Frontal cortex (tissue), 4 donors: ENCODE results near the gene GIPR. TPM values are rescaled to one million over a fixed set of nuclear protein-coding genes. Genes with fewer than 3 reads are reported as not detected.
"Not testable (repeated sequence)": the region's sequence is repeated elsewhere in the genome, so short reads cannot be mapped to it uniquely, and the experiment has no call there.

ENCODE experiments used
- DNase-seq, 2 donors: peaks; one replicate each; pipeline ENCODE4 v3.0.0; 2012; ENCODE audit warnings: low spot score in 2 of 2
- FAIRE-seq: peaks from 2 replicates; lab custom pipeline; 2012; peaks lifted over from hg19 to GRCh38; lab: Jason Lieb, UNC
- total RNA-seq: library from RNA; depleted of rRNA; stranded (reverse); fragments of >200 nt; gene quantifications from one replicate; pipeline ENCODE4 v1.2.3, GENCODE V29; 2014
- donor health status: control.
- donor health status: control.
- donor health status: control.

Gene GIPR
- total RNA-seq, 1 donor from 2014 or later = 0.41 TPM

DNA sequence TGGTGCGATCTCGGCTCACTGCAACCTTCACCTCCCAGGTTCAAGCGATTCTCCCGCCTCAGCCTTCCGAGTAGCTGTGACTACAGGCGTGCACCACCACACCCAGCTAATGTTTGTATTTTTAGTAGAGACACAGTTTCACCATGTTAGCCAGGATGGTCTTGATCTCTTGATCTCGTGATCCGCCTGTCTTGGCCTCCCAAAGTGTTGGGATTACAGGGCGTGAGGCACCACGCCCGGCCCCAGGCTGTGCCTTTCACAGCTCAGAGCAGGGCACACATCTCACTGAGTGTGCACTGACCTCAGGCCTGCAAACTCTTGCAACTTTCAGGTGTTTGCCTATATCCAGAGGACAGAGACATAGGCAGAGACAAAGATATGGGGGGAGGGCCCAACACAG is 17.0 kb downstream of the GIPR start:
- not testable (repeated sequence) for FAIRE-seq, DNase-seq

DNA sequence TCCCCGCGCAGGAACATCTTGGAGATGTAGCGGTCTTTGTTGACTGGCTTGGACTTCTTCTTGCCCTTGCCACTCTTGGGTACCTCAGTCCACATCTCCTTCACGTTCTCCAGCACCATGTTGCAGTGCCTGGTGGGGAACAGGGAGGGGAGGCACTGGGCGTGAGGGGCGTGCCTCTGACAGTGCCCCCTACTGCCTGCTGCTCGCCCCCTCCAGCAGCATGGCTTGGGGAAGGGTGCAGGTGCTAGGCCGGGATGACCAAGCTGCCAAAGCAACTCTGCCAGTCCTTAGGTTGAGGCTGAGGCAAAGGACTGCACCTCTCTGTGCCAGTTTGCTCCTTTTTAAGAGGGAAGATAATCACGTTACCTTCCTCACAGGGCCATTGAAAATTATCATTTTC is 19.6 kb downstream of the GIPR start:
- no peak for FAIRE-seq
- DNase-seq = no peak

DNA sequence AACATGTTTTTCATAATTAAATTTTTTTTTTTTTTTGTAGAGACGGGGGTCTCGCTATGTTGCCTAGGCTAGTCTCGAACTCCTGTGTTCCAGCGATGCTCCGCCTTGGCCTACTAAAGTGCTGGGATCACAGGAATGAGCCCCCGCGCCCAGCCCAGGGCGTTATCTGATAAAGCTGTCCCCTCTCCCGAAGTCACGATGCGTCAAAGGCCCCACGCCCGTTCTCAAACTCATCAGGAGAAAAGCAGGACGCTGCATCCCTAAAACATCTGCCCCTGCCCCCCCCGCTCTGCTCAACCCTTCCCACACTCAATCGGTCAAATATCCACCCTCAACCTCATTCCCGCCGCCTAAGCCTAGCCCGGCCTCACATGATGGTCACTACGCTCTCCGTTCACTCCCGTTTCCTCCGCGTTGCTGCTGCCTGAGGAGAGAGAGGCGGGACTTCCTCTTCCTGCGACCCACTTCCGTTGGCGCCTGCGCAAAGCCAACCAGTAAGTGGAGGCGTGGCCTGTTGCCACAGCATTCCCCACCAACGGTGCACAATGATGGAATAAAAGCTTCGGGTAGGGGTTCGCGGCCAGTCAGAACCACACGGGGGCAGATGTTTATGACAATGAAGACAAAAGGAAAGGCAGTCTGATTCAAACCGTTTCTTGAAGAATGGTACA is 23.6 kb downstream of the GIPR start, which contains the start of gene SNRPD2:
SNRPD2 (minus strand) TSS at position 438 of the 671 bp plus-strand sequence; CDS start at position 373, 65 bp downstream.
- DNase-seq (peak; percentile 85 to 86), FAIRE-seq (no peak)

DNA sequence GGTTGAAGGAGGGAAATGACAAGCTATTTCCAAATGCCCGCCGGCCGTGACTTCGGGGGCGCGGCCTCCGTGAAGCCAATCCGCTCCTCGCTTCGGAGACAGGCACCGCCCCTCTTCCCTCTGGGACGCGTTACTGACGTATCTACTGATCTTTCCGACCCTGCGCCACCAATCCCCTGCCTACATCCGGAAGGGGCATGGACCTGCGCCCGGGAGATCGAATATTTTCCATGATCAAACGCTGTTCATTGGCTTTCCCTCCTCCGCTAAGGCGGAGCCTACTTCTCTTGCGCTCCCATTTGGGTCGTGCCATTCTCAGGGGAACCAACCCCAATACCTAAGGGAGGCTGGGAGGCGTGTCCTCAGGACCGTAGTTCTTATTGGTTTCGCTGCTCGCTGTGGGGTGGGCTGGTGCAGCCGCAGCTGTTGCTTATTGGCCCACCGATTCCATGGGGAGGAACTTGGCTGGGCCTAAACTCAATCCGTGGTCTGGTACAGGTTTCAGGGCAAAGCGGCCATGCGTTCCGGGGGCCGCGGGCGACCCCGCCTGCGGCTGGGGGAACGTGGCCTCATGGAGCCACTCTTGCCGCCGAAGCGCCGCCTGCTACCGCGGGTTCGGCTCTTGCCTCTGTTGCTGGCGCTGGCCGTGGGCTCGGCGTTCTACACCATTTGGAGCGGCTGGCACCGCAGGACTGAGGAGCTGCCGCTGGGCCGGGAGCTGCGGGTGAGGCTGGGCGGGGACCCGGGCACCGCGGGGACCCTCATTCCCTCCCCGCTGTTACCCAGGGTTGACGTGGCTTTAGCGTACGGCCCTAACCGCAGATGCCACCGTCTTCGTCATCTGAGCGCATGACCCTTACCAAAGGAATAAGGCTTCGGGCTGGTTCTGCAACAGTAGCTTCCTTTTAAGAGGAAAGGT is 24.4 kb downstream of the GIPR start, which contains the start of gene QPCTL:
QPCTL (plus strand) TSS at position 480 of the 919 bp plus-strand sequence; CDS start at position 518, 38 bp downstream.
- peak; percentile 93 to 96 for DNase-seq
- FAIRE-seq = peak; percentile 91

DNA sequence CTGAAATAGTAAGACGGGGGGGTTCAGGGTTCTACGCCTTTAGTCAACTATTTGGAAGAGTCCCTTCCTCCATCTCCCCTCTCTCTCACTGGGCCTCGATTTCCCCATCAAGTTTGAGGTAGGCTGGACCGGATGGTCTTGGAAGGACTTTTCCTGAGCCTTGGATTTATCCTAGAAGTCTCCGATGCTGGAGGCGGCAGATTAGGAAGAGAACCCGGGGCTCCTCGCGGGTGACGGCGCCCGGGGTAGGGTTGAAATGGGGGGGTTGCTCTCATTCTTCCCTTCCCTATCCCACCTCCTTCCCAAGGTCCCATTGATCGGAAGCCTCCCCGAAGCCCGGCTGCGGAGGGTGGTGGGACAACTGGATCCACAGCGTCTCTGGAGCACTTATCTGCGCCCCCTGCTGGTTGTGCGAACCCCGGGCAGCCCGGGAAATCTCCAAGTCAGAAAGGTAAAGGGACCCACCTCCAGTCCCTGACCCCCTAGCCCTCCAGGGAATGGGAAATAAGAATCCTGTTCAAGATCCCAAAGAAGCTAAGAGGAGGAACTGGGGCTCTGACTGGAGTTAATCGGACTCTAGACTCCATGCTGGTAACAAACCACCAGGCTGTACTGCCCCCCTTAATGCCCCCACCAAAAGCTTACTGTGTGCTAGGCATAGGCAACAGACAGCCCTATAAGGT is 25.2 kb downstream of the GIPR start:
- FAIRE-seq (no peak), DNase-seq (peak; percentile 51 to 69)

DNA sequence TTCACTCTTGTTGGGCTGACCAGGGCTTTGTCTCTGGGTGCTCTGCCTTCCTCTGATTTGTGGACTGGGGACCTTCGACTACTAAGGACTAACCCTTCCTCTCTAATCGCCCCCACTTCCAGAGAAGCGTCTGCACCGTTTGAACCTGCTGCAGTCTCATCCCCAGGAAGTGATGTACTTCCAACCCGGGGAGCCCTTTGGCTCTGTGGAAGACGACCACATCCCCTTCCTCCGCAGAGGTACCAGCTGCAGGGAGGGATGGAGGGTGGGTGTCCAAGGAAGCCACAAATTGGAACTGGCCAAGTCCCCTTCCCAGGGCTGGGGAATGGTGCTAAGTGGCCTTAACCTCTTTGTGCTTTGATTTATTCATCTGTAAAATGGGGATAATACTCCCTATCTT is 33.7 kb downstream of the GIPR start:
- FAIRE-seq = no peak
- no peak for DNase-seq

DNA sequence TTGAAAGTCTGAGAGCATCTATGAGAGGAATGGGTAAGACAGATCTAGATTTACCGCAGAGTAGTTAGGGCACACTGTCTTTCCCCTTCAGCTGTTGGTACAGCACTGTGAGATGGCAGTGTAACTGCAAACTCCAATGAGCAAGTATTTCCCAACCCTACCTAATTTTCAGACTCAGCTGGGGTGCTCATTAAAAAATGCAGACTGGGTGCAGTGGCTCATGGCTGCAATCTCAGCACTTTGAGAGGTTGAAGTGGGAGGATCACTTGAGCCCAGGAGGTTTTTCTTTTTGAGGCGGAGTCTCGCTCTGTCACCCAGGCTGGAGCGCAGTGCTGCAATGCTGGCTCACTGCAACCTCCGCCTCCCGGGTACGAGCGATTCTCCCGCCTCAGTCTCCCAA is 37.1 kb downstream of the GIPR start:
- DNase-seq (no peak), FAIRE-seq (no peak)

DNA sequence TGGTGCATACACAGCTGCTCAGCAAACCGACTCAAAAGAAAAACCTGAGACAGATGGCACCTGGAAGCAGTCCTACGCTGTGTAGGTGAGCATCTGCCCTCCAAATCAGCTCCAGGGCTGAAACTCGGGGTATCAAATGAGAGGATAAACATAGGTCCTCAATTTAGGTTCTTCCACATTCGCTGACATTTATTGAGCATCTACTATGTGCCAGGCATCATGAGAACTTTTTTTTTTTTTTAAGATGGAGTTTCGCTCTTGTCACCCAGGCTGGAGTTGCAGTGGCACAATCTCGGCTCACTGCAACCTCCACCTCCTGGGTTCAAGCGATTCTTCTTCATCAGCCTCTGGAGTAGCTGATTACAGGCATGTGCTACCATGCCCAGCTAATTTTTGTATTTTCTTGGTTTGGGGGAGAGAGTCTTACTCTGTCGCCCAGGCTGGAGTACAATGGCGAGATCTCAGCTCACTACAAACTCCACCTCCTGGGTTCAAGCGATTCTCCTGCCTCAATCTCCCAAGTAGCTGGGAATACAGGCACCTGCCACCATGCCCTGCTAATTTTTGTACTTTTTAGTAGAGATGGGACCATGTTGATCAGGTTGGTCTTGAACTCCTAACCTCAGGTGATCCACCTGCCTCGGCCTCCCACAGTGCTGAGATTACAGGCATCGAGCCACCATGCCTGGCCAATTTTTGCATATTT is 37.8 kb downstream of the GIPR start:
- DNase-seq (no peak), FAIRE-seq (no peak)

DNA sequence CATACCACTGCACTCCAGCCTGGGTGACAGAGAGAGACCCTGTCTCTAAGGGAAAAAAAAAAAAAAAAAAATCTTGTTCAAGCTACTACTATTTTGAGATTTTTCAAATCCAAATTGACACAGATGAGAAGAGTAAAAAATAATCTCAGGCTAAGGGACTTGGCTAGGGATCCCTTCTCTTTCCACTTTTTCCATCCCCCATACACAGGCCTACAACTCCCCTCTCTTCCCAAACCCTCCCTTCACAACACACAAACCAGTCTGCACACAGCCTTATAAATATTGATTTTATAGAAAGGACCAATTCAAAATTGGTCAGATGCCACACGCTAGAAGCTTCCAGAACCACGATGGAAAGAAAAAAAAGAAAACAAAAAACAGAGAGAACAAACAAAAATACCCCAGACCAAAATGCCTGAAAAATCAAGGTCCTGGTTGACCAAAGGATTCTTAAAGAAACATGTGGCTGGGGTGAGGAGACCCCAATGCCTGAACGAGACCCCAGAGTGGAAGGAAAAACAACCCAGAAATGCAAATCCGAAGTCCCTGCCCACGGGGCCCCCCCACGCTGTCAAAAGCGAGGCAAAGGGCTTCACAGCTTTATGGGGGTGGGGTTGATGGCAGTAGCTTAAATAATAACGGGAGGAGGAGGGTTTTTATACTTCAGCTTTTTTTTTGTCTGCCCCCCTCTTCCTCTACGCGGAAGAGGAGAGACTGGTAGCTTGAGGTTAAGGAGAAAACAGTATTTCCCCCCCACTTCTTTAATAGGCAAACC is 42.5 kb downstream of the GIPR start:
- no peak for DNase-seq
- FAIRE-seq = no peak

DNA sequence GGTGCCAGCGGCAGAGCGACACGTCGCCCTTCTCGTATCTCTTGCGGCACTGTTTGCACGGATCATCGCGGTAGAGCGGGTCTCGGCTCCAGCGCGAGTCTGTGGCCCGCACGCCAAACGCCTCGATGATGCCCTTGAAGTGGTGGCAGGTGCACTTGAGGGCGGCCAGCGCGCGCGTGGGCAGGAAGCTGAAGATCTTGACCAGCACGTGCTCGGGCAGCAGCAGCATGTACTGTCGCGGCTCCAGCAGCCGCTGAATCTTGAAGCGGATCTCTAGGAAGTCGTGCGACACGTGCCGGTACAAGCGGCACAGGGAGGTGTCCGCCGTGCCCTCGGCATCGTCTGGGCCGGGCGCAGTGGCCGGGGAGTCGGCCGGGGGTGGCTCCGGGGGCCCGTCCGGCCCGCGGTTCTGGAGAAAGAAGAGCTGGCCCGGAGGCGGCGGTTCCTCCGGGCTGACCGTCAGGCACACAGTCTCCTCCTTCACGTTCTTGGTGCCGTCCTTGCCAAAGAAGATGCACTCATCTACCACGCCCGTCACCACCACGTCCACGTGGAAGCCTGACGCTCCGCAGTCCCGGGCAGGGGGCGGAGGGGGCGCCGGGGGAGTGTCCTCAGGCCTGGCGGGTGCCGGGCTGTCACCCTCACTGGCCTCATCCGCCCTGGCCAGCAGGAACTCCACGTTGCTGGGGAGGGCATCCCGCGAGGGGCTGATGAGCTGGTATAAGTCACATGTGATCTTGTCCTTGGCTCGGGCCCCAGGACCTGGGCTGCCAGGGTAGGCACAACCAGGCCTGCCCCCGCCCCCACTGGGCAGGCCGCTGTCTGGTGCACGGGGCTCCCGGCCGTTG is 44.1 kb downstream of the GIPR start:
- no peak for DNase-seq
- no peak for FAIRE-seq

DNA sequence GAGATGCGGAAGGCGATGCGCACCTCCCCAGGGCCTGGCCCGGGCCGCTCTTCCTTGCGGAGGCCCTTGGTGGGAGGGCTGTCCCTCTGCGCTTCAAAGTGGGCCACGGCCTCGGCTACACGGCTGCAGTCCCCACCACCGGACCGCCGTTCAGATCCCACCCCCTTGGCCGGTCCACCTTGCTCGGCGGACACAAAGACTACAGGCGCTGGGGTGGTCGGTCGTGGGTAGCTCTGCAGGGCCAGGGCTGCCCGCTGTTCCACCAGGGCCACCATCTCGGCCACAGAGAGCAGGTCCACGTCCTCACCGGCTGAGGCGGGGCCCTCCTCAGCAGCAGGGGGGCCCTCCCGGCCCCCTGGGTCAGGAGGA is 44.7 kb downstream of the GIPR start:
- FAIRE-seq (no peak), DNase-seq (no peak)

DNA sequence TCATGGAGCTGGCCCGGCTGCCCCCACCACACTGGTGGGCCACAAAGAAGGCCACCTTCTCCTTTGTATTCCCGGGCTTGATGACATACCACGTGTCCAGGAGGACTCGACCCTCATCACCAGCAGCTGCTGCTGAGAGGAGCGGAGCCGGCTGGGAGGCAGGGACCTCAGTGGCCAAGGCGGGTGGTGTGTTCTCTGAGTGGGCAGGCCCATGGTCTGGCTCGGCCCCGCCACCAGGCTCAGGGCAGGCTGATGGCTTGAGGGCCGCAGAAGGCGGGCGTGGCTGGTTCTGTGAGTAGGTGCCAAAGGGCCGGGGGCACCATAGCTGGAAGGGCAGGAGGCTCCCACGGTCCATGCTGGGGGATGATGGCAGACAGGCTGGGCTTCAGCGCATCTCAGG is 45.1 kb downstream of the GIPR start:
- FAIRE-seq = no peak
- no peak for DNase-seq

DNA sequence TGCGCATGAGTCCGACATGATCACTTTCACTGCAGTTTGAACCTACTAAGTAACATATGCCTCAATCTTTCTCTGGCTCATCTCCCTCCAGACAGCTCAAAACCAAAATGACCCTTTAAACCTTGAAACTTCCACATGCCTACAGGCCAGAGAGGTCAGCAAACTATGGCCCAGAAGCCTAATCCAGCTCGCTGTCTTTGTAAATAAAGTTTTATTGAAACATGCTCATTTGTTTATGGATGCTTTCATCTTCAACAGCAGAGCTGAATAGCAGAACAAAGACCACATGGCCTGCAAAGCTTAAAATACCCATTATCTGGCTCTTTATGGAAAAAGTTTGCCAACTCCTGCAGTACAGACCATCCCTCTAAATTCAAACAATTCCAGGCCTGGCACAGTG is 47.1 kb downstream of the GIPR start:
- FAIRE-seq = no peak
- no peak for DNase-seq

DNA sequence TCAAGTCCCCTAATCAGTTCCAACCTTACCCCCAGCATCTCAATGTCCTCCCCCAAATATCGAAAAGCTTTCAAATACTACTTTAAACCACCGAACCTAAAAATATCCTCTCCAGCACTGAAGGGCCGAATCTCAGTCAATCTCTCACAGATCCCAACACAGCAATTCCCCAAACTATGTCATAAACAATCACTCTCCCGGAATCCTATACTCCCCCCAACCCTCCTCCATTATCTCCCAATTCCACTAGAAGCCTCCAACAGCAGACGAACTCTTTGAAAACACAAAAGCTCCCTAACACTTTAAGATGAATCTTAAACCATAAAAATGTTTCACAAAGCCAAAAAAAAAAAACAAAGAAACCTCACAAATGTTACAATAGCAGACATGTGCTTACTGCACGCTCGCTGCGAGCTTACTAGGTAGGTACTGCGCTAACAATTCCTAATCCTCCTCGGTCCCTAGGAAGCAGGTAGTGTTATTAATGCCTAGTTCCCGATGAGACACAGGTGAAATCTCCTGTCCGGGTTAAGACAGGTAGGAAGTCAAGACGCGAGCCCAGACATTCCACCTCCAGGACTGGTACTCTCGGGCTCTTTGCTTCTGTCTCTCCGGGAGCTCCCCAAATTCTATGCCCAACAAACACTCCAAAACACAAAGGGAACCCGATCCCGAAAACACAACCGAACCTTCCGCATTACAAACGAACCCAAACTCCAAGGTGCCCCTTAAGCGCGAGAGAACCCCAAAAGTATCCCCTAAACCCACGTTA is 48.5 kb downstream of the GIPR start:
- DNase-seq = peak in 1 of 2 donors; percentile 58

DNA sequence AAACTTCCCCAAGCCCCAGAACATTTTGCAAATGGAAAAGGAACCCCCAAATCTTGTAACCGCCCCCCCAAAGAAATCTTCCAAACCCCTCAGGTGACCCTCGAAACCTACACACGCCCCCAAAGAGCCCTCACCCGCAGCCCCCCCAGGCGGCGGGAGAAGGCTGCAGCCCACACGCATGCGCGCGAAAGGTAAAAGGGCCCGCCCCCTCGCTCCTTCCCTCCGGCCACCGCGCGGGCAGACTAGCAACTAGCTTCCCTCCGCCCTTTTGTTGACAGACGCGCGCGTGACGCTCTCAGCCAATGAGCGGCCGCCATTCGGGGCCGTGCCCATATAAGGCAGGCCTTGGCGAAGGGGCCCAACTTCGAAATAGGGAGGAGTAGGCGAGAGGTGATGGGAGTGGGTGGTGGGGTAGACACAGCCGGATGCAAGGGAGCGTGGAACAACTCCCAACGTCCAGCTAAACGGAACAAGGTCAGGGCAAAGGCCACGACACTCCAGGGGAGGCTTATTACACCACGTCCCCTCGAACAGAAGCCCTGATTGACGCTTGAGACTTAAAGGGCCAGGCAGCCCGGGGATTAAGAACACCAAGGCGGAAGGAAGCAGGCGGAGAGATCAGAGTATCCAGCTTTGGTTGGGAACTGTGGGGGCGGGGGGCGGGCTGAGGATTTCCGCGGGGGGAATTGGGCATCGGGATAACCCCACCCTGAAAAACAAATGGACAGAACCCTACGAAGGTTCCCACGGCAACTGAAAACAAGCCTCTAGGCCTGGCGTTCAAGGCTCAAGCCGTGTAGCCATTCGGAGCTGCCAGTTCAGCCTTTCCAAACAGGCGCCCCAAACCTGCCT is 49.3 kb downstream of the GIPR start:
- FAIRE-seq = peak; percentile 91
- peak; percentile 98 for DNase-seq

More for the DNA sequence above, 48.5 kb downstream of the GIPR start:
- no peak for FAIRE-seq

DNA sequence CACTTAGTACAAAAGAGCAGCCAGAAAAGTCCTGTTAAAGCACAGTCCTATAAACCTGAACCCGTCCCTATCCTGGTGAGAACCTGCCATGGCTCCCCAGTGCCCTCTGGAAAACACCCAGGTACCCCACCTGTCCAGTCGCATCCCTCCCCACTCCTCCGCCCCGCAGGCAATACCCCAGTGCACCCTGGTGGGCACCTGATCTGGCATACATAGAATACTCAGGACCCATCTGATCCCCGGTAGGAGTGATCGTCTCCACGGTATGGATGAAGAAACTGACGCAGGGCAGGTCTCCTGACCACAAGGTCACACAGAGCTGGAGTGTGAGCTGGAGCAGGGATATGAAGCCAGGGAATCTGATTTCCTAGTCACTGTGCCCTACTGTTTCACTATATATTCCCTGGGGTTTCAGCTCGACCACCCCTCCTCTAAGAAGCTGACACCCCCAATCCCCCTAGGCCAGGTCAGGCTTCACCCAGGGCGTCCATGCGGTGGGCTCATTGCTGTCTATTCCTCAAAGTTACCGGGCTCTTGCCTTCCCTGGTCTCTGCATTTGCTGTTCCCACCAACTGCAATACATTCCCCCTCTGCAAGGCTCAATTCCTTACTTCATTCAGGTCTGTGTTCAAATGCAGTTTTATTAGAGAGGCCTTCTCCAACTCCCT is 50.1 kb downstream of the GIPR start:
- no peak for DNase-seq
- FAIRE-seq = no peak
